Caco-2 (cell line): Measurements from ENCODE around the gene RASSF3. TPM values are rescaled to one million over a fixed set of nuclear protein-coding genes. Genes with fewer than 3 reads are reported as not detected.

Source experiments
- BruUV-seq: library from RNA; stranded (reverse); fragments of 400-500 nt; replicated peaks from 2 replicates; lab custom pipeline; 2021; lab: Mats Ljungman, UMichigan
- CTCF ChIA-PET: fragments of 300-600 bp; sonication (Branson Sonifier 250); formaldehyde crosslinking; loops from one replicate; lab custom pipeline; 2022; ENCODE audit warnings: antibody characterized with exemption; lab: Charles Lee
- POLR2A ChIA-PET: fragments of 300-600 bp; sonication (Branson Sonifier 250); formaldehyde crosslinking; loops from one replicate; lab custom pipeline; 2022; ENCODE audit warnings: antibody characterized with exemption; lab: Charles Lee
- DNase-seq, 2 experiments: peaks; one replicate each; pipeline versions ENCODE4 v3.0.0 to v3.0.0-alpha.2; 2020 to 2022
- H3K27me3 ChIP-seq: replicated peaks from 2 replicates; pipeline ENCODE4 v1.6.0; 2011; ENCODE audit warnings: low read length; ENCODE audit not compliant: control insufficient read depth, insufficient read depth
- H3K36me3 ChIP-seq: 2 replicates; pipeline ENCODE4 v1.5.1; 2011; ENCODE audit warnings: low read length; ENCODE audit not compliant: control insufficient read depth, insufficient read depth
- H3K4me1 ChIP-seq: fragments of 250-450 bp; sonication (Bioruptor Pico); 2 replicates; pipeline ENCODE4 v1.5.1; 2020; ENCODE audit warnings: mild to moderate bottlenecking
- H3K4me3 ChIP-seq: 2 replicates; pipeline ENCODE4 v1.5.1; 2011; ENCODE audit warnings: low read depth, mild to moderate bottlenecking, control low read depth, low read length
- H3K9me3 ChIP-seq: fragments of 250-450 bp; sonication (Bioruptor Pico); 2 replicates; pipeline ENCODE4 v1.5.1; 2020; ENCODE audit warnings: mild to moderate bottlenecking, moderate library complexity
- H3K27ac Mint-ChIP-seq: one replicate; pipeline ENCODE4 v1.8.0; 2022; ENCODE audit warnings: mixed read lengths; ENCODE audit not compliant: unreplicated experiment
- H3K27me3 Mint-ChIP-seq: one replicate; pipeline ENCODE4 v1.8.0; 2022; ENCODE audit warnings: mixed read lengths; ENCODE audit not compliant: insufficient read depth, unreplicated experiment
- H3K36me3 Mint-ChIP-seq: one replicate; pipeline ENCODE4 v1.8.0; 2022; ENCODE audit warnings: mild to moderate bottlenecking, mixed read lengths; ENCODE audit not compliant: insufficient read depth, unreplicated experiment
- H3K4me1 Mint-ChIP-seq: one replicate; pipeline ENCODE4 v1.8.0; 2022; ENCODE audit warnings: low read depth, mixed read lengths; ENCODE audit not compliant: unreplicated experiment
- H3K4me3 Mint-ChIP-seq: one replicate; pipeline ENCODE4 v1.8.0; 2022; ENCODE audit warnings: mild to moderate bottlenecking, moderate library complexity, mixed read lengths; ENCODE audit not compliant: unreplicated experiment
- H3K9me3 Mint-ChIP-seq: one replicate; pipeline ENCODE4 v1.8.0; 2022; ENCODE audit warnings: mixed read lengths; ENCODE audit not compliant: unreplicated experiment
- intact Hi-C: fragments of 100-400 bp; cut with micrococcal nuclease; formaldehyde crosslinking; loops from one replicate; pipeline ENCODE4 v1.10.0; 2022; ENCODE audit not compliant: unreplicated experiment
- total RNA-seq: library from RNA; stranded (reverse); gene quantifications from 2 replicates; pipeline ENCODE4 v1.2.3, GENCODE V29; 2022
- TF ChIP-seq, protein P1 (sequence below), 2 experiments: fragments of 200-600 bp in 1 of 2; IDR thresholded peaks; 1 replicate in 1 of 2; 2 replicates in 1 of 2; pipeline versions ENCODE4 v1.5.1 to v1.8.0; 2011 to 2022; ENCODE audit warnings: antibody characterized with exemption in 1 of 2, control low read depth in 1 of 2, inconsistent platforms in 1 of 2, low read depth in 1 of 2, low read length in 1 of 2, mild to moderate bottlenecking in 1 of 2, moderate library complexity in 1 of 2; ENCODE audit not compliant: insufficient read depth in 1 of 2, severe bottlenecking in 1 of 2, unreplicated experiment in 1 of 2

Gene RASSF3
- total RNA-seq, 1 experiment from 2014 or later, result 25.7 TPM

DNA sequence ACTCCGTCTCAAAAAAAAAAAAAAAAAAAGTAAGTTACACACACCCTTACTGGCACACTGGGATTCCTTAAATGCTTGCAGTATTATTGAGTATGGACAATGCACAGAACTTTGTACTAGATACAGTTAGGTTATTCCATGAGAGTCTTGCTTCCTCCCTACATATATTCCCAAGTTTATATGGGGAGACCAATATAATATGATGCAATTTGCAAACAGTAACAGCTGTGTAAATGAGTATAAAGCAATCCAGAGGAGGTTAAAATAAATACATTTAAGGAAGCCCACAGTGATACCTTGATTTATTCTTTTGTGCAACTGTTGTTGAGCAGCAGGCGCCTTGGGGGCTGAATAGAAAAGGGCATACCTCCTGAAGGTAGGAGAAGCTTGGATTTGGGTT is 26.6 kb downstream of the RASSF3 start:
- Histone ChIP-seq H3K4me3 (no peak overlapping the region), H3K9me3 (no peaks in the 10 kb centered on the region), H3K27me3 (no peaks in the 10 kb centered on the region), H3K36me3 (no peaks in the 10 kb centered on the region), H3K4me1 (peaks cover 63% of the 10 kb centered on the region)
- TF ChIP-seq, protein P1, sequence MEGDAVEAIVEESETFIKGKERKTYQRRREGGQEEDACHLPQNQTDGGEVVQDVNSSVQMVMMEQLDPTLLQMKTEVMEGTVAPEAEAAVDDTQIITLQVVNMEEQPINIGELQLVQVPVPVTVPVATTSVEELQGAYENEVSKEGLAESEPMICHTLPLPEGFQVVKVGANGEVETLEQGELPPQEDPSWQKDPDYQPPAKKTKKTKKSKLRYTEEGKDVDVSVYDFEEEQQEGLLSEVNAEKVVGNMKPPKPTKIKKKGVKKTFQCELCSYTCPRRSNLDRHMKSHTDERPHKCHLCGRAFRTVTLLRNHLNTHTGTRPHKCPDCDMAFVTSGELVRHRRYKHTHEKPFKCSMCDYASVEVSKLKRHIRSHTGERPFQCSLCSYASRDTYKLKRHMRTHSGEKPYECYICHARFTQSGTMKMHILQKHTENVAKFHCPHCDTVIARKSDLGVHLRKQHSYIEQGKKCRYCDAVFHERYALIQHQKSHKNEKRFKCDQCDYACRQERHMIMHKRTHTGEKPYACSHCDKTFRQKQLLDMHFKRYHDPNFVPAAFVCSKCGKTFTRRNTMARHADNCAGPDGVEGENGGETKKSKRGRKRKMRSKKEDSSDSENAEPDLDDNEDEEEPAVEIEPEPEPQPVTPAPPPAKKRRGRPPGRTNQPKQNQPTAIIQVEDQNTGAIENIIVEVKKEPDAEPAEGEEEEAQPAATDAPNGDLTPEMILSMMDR (IDR thresholded peaks at IDR 0.05; ENCODE audit: insufficient read depth in 1 of 2, low read depth in 1 of 2, low read length in 1 of 2, severe bottlenecking in 1 of 2, unreplicated experiment in 1 of 2), result no peak
- intact Hi-C loops, result no loop called here
- peaks cover 10% of the 10 kb centered on the region for H3K9me3 Mint-ChIP-seq
- H3K27ac Mint-ChIP-seq, result no peak overlapping the region
- POLR2A ChIA-PET, result no interaction called here
- H3K4me1 Mint-ChIP-seq, result peaks cover 39% of the 10 kb centered on the region
- no peak overlapping the region for H3K4me3 Mint-ChIP-seq
- no peaks in the 10 kb centered on the region for H3K27me3 Mint-ChIP-seq
- no TSS peak for BruUV-seq
- CTCF ChIA-PET, result interaction anchor here (0.6 kb wide), 1 partner anchor 32 kb away, joined by 3 read pairs; no protein-coding TSS in a partner anchor
- peaks cover 4% of the 10 kb centered on the region for H3K36me3 Mint-ChIP-seq
- no peak for DNase-seq

DNA sequence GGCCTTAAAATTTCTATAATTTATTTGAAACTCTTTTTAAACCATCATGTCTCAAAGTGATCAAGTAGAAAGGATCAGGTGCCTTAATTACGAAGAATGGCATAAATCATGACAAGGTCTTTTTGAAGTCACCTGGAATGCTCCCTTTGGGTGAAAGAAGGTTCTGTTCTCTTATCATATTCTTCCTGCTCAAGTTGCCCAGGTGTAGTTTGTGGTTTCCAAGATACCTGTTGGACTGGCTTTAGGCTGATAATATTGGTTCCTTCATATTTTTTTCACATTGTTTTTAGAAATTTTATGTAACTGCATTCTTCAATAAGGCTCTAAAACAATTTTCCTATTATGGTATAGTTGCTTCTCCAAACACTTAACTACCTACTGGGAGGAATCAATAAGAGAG is 29.2 kb downstream of the RASSF3 start:
- intact Hi-C loops, result no loop called here
- peaks cover 4% of the 10 kb centered on the region for H3K36me3 Mint-ChIP-seq
- H3K36me3 ChIP-seq, result no peaks in the 10 kb centered on the region
- no peaks in the 10 kb centered on the region for H3K9me3 Mint-ChIP-seq
- no peak overlapping the region for H3K4me3 ChIP-seq
- TF ChIP-seq, protein P1 (IDR thresholded peaks at IDR 0.05; ENCODE audit: insufficient read depth in 1 of 2, low read depth in 1 of 2, low read length in 1 of 2, severe bottlenecking in 1 of 2, unreplicated experiment in 1 of 2), result no peak
- peaks cover 21% of the 10 kb centered on the region for H3K4me1 Mint-ChIP-seq
- CTCF ChIA-PET, result no interaction called here
- no peaks in the 10 kb centered on the region for H3K9me3 ChIP-seq
- DNase-seq, result no peak
- H3K27ac Mint-ChIP-seq, result no peak overlapping the region
- no peak overlapping the region for H3K4me3 Mint-ChIP-seq
- H3K27me3 ChIP-seq, result no peaks in the 10 kb centered on the region
- H3K27me3 Mint-ChIP-seq, result no peaks in the 10 kb centered on the region
- POLR2A ChIA-PET, result no interaction called here
- BruUV-seq, result no TSS peak
- peaks cover 43% of the 10 kb centered on the region for H3K4me1 ChIP-seq

DNA sequence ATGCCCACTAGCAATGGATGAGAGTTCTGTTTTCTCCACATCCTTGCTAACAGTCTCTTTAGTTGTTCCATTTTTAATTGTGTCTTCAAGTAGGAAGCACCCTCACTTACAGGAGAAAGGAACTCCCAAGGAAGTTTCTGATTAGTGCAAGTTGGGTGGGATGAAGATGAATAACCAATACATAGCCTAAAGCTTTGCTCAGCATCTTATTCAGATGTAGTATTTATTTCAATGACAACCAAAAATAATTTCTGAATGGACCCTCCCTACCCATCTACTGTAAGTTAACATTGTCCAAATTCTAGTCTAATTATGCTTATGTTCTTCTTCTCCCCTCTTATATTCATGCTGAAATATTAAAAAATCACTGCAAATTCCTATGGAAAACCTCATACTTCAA is 36.0 kb downstream of the RASSF3 start:
- Histone ChIP-seq H3K4me3 (no peak overlapping the region), H3K36me3 (no peaks in the 10 kb centered on the region), H3K4me1 (peaks cover 17% of the 10 kb centered on the region), H3K9me3 (no peaks in the 10 kb centered on the region), H3K27me3 (no peaks in the 10 kb centered on the region)
- Mint-ChIP-seq H3K27ac (no peak overlapping the region), H3K36me3 (peaks cover 5% of the 10 kb centered on the region), H3K4me1 (peaks cover 6% of the 10 kb centered on the region), H3K27me3 (no peaks in the 10 kb centered on the region), H3K9me3 (no peaks in the 10 kb centered on the region), H3K4me3 (no peak overlapping the region)
- intact Hi-C loops, result no loop called here
- CTCF ChIA-PET, result no interaction called here
- POLR2A ChIA-PET, result no interaction called here
- DNase-seq, result no peak
- TF ChIP-seq, protein P1 (IDR thresholded peaks at IDR 0.05; ENCODE audit: insufficient read depth in 1 of 2, low read depth in 1 of 2, low read length in 1 of 2, severe bottlenecking in 1 of 2, unreplicated experiment in 1 of 2), result no peak
- no TSS peak for BruUV-seq
